ENCODE results near the gene DYNC1I1.

Gene DYNC1I1

DNA sequence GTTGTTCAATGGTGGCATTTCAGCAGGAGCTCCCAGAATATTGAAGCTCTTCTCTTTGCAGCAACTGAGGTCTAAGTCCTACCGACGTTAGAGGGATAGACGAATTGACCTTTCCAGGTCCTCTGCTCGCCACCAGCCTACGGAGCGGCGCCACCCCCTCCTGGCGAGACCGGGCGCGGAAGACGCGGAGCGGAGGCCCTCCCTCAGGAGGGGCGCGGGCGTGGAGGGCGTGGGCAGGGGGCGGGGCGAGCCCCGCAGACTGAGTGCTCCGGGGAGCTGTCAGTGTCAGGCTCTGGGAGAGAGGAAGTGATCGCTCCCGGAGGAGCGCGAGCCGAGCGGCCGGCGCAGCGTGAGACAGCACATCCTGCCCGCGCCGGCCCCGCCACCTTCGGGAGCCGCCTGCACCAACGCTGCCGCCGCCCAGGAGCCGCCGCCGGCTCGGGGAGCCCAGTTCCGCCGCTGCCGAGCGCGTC, at the start of gene DYNC1I1:
Gene DYNC1I1, plus strand, starts transcription at position 257 of the 473 bp plus-strand sequence. CDS start 32,176 bp downstream, outside the sequence.
- DNase-seq = no peak

DNA sequence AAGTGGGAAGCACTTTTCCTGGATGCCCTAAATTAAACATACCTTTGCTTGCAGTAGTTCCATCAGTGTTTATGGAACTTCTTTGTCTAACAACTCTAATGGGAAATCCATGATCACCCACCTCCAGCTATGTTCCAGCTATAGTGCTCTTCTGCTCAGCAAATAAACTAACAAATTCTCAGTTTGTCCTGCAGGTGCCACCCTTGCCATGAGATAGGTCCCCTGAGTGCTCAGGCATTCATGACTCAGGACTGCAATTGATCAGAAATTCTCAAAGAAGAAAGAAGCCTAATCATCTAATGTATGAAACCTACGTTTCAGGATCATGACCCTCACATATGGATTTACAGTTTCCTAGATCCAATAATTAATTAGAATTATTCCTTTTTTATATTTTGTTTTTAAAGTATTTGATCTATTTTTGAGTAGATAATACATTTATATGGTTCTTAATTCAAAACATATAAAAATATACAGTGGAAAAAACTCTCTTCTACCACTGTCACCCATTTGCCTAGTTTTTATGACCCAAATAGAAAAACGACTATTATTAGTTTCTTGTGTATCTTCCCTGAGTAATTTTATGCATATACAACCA, 48.7 kb upstream of the DYNC1I1 start:
- no peak for DNase-seq

DNA sequence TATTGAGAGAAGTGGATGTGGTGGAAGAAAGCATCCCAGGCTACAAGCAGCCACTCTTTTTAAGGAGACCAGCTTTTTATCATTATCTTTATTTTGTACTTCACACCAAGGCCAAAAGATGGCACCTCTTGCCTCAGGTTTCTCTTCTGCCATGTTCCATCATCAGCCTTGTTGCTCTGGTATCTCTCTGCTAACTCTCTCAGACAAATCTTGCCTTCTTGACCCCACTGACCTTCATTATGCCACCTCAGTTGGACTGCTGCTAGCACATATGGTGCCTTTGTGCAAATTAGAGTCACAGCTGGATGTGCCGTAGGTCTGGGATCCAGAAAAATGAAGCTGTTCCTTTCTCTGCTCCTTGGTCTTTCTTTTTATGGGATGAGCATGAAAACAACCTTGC, 47.1 kb upstream of the DYNC1I1 start:
- no peak for DNase-seq

DNA sequence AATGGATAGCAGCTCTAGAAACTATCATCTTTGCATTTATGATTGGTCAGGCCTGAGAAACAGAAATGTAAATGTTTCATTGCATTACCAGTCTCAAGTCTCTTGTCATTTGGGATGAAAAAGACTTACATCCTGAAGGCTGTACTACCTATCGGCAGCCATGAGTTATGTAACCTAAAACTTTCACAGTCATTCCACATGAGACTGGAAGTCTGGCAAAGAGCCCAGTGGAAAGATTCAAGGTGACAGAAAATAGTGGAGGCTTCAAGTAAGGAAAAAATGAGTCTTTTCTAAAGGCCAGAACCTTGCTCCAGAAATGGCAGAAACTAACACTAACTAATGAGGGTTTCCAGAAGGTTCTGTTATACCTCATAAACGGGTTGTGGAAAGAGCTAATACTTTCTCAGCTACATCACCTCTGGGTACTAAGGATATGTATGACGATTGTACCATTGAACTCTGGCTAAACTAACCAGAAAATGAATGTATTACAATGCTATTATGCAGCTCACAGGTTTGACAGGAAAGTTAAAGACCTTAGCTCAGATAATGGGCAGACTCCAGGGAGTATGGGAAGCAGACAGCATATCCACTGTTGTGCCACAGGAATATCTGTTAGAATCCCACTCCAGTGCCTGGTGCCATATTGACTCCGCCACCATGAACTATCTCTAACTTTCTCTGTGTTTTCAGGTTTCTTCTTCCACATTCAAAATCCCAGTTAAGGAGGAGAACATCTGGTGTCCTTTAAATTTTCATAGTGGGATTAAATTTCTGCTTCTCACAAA, 41.7 kb upstream of the DYNC1I1 start:
- no peak for DNase-seq

DNA sequence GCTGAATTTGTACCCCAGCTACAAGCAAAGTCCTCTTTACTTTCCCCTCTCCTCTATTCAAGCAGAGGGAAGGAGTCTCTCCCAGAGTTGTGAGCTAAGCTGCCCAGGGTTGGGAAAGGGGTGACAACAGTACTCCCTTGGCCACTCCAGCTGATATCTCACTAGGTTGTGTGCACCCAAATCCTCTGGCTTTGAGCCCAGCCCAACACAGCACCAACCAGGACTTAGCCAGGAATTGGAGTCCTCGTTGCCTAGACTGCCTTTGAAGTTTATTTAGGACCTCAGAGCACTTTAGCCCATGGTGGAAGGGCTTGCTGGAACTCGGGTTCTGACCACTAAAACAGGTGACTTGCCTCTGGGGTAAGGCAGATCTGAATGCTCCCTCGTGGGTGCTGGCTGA, 35.7 kb upstream of the DYNC1I1 start:
- DNase-seq = no peak

DNA sequence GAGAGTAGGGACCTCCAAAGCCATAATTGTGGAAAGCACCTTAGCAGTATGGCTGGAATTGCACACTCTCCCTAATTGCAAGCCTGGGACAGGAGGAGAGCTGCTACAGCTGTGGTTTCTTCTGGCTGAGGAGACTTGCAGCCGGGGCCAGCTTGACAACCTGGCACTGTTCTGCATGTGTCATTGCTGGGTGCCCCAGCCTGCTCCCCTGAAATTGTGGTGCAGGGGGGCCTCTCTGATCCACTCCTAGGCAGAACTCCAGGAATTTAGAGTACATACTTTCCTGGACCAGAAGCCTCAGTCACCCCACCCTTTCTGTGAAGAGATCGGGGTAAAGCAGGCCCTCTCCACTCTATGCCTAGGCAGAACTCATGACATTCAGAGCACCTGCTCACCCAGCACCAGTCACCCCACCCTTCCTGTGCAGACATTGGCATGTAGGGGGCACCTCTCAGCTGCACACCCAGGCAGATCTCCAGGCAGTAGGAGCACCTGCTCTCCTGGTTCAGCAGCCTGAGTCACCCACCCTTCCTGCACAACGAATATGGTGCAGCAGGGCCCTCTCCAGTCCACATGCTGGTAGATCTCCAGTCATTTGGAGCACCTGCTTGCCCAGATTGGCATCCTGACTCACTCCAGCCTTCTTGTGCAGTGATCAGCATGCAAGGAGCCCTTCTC, 34.4 kb upstream of the DYNC1I1 start:
- no peak for DNase-seq

DNA sequence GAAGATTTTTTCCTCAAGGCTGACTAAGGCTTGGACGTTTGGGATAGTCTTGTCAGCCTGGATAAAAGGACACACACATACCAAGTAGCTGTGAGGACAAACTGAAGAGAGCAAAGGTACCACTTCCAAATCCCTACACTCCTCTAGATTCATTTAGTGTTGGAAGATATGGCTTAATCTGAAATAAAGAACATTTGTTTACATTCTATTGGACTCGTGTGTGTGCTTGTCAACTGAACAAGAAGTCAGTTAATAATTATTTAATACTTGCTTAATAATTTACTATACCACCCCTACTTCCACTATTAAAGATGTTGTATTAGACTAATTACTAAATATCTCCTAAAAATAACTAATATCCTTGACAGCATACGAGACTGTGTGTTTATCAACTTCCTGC, 23.3 kb upstream of the DYNC1I1 start:
- DNase-seq = no peak

DNA sequence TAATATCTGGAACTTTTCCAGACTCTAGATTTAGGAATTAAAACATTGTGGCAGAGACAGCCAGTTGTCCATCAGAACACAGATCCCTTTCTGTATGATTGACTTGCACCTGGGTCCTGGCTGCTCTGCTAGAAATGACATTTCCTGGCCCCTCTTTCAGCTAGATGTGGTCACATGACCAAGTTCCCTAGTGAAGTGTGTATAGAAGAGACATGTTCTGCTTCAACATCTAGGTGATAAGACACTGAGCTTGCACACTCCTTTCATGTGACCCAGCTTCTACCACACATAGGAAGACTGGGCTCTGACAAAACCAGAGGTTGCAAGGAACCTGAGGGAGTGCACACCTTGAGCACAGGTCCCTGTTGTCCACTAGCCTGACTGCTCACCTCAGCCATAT, 22.8 kb upstream of the DYNC1I1 start:
- no peak for DNase-seq

DNA sequence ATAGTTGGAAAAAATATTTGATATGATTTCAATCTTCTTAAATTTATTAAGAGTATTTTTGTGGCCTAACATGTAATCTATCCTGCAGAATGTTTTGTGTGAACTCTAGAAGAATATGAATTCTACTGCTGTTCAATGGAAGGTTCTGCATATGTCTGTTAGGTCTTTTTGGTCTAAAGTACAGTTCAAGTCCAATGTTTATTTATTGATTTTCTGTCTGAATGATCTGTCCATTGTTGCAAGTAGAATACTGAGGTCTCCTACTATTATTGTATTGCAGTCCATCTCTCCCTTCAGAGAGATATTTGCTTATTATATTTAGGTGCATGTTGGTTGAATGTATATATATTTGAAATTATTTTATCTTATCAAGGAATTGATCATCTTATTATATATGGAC, 18.9 kb upstream of the DYNC1I1 start:
- DNase-seq = no peak

DNA sequence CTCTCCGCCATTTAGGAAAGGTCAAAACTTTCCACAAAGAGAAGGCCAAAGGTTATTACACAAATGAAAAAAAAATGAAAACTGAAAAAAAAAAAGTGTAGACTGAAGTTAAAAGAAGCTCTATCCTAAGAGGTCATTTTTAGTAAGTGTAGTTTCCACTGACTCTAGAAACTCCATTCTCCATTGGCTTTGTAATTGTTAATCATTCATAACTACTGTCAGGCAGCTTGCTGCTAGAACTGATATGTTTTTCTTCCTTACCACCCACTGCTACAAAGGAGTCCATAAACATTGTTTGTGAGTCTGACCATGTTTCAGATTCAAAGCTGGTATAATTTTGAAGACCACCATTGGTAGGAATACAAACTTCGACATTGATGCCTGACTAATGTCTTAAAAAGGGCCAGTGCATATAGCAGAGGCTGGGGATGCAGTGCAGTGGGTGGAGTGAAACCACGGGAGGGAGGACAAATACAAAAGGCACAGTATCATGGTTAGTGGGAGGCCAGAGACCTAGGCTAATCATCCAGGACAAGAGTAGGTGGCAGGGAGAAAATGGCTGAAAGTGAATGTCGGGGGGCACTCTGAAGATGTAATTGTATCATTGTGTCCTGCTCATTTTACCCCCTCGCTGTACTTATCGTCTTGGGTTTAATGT, 16.9 kb upstream of the DYNC1I1 start:
- no peak for DNase-seq

DNA sequence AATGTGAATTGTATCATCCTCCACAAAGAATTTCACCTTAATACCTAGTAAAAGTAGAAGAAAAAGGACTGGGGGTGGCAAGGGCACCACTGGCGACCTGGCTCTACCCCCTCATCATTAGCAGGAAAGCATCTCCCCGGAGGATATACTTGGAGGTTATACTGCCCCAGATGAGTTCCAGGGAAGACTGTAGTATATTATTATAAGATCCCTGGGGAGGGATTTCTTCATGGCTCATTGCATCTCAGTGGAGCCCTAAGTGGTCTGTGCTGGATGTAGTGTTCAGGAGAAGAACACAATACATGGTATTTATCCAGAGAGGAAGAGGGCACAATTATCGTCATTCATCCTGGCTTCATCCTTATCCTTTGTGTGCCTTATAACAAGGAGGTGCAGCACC, 14.2 kb upstream of the DYNC1I1 start:
- DNase-seq = no peak

DNA sequence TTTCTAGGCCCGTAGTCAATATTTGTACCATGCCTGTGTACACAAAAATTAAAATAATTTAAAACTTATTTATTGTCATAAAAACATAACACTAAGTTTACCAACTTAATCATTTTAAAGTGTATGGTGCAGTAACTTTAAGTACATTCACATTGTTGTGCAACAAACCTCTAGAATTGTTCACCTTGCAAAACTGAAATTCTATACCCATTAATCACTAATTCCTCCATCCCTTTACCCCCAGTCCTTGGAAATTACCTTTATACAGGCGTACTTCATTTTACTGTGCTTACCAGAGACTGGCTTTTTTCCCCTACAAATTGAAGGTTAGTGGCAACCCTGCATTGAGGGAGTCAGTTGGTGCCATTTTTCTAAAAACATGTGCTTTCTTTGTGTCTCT, 6.3 kb upstream of the DYNC1I1 start:
- DNase-seq = no peak

DNA sequence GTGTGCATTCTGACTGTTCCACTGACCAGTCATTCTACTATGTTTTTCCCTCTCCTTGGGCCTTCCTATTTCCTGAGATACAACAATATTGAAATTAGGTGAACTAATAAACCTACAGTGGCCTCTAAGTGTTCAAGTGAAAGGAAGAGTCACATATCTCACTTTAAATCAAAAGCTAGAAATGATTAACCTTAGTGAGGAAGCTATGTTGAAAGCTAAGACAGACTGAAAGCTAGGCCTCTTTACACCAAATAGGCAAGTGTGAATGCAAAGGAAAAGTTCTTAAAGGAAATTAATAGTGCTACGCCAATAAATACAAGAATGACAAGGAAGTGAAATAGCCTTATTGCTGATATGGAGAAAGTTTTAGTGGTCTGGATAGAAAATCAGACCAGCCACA, 5.7 kb upstream of the DYNC1I1 start:
- DNase-seq = no peak

DNA sequence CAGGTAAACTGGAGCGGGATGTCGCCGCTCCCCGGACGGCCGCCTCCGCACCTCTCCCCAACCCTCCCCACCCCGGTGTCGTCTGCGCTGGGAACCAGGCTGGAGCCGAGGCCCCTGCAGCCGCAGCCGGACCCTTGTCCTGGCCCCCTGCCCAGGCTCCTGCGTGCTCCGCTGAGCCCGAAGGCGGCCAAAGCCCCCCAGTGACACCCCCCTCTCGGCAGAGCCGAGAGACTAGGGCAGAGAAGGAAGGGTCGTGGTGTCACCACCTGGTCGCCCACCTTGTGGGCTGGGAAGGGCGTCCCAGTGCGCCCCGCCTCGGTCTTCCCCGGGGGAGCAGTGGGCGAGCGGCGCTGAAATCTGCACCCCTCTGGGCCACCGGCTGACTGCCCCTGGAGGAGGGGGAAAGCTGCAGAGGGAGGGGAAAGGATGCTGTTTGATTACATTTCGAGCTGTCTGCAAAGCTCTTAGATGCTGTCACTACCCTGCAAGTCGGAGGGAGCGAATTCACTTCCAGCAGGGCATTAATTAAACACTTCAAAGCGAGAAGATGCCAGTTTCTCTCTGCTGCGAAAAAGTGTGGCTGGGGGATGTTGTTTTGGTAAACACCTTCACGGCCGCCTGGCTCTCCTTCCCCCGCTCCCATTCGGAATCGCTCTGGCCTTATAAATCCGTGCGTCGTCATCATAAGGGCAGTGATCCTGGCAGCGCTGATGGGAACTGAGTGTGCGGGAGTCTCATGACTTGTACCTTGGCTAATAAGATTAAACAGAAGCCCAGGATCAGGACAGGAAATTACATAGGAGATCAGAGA, 622 bp downstream of the DYNC1I1 start:
- DNase-seq = no peak

DNA sequence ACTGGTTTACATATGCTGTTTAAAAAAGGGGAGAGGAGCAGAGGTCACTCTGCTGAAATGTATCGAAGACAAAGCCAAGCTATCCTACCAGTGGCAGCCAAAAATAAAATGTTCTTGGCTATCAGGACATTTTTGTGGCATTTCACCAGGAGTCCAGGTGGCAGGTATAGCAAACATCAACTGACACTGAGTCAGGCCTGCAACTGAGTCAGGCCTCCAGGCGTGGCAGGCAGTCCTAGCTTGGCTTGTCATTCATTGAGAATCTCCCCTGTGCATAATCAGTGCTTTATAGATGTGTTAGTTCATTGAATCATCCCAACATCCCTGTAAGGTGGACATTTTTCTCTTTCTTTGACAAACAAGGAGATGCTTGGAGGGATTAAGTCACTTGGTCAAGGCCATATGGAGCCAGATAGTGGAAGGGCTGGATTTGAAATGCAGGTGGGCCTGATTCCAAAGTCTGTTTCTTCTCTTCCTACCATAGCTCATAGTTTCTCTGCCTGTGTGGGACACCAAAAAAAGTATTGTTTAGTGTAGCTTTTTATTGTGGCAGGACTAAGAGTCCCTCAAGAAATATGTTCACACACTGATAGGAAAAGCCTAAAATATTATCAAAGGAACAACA, 4.3 kb downstream of the DYNC1I1 start:
- no peak for DNase-seq

DNA sequence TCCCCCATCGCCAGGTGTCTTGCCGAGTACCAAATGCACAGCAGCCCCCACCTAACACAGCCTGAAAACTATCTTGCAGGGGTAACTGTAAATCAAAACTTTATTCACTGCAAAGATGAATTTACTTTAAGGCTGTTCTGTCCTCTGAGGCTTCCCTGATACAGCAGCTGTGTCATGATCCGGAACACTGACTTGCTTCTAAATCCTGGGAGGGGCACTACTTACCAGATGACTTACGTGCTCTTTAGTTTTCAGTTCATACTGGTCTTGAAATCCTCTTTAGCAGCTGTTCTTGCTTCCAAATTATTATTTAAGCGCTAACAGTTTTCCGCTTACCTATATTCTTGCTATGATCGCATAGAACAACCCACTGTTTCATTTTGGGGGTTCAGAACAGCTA, 4.9 kb downstream of the DYNC1I1 start:
- no peak for DNase-seq

DNA sequence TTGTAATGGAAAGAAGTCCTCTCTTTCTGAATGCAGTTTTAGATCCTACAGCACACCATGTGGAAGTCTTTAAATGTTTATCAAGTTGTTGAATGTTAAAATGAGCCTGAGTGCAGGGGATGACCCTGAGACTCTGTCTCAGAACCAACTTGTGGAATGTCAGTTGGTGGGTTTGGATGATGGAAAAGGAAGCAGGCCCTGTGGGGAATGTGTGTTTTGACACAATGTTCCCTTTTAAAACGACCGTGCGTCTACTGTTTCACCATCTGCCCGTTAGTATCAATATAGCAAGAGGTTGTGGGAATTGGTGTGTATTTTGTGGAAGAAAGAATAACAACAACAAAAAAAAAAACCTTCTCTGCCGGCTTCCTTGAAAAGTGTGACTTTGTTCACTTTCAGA, 8.3 kb downstream of the DYNC1I1 start:
- DNase-seq = no peak

DNA sequence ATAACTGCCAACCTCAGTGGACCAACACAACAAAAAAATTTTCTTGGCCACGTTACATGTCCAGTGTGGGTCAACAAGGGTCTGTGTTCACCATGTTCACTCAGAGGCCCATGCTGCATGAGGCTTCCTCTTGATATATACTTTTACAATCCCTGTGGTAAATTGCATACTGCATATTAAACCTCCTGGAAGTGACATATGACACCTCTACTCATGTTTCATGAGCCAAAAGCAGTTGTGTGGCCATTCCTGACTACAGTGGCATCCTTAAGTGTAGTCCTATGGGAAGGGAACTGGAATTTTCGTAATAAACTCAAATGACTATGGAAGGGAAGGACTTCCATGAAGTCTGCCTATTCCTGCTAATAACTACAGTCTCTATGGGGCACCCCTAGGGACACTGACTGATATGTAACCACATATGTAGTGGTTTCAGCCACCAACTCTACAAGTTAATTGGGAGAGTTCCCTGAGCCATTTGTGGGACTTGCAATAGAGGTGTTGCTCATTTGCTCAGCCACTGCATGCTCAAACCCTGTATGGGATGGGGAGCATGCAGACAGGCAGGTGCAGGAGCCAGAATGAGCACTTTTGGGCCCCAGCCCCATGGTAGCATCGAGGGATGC, 9.7 kb downstream of the DYNC1I1 start:
- no peak for DNase-seq

DNA sequence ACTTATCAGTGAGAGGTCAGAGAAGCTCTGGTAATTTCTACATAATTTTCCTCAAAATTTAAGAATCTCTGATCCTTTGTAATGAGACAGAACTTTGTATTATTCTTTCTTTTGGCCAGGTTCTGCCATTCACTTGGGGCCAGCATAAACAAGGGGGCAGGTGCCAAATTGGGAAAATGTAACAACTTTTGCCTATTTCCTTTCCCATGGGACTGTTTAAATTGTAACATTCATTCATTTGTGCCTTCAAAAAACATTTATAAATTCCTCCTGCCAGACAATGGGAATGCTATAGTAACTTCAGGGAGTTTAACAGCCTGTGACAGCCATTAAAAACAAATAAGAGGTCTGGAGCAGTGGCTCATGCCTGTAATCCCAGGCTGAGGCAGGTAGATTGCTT, 12.4 kb downstream of the DYNC1I1 start:
- no peak for DNase-seq

DNA sequence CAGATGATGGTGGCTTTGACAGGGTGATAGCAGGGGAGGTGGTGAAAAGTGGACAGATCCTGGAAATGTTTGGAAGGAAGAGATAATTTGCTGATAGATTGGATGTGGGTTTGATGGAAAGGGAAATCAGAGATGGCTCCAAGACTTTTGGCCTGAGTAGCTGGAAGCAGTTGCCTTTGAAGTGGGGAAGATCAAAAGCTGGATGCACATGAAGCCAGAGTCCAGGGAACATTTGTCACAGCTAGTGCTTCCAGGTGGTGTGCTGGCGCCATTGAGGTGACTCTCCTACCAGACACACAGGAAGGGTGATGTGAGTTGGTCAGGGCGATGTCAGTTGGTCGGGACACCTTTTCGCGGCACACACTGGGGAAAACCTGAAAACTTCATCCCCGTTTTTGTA, 15.9 kb downstream of the DYNC1I1 start:
- no peak for DNase-seq

DNA sequence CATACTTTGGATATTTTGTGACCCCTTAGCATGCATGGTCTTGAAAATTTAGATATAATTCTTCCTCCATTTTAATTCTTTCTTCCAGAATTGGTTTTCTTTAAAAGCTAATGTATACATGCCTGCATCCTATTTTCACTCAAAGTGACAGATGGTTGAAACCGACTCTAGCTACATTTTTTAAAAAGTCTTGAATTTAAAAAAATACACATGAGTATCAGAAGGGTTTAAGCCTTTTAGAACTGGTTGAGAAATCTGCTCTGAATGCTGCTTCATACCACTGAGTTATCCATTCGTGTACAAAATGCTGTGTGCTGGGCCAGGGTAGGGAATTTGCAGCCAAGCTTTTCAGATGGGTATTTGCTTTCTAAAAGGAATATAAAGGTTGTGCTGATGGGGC, 16.5 kb downstream of the DYNC1I1 start:
- DNase-seq = no peak

DNA sequence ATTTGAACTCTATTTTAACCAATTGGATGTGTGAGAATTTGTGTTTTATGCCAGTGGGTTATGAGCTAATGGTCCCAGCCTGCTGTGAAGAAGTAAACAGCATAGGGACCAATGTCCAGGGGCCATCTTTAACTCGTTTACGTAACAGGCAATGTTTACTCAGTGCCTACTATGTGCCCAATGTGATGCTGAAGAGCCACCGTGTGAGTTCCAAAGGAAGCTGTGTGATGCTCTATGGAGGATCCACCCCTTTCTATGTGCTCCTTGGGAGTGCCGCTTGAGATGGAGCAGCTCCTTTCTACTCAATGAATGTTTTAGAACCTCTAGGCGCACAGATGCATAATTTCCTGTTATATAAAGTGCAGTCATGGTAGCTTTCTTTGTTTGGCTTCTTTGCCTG, 21.3 kb downstream of the DYNC1I1 start:
- DNase-seq = no peak
